Right atrium auricular region (tissue), 2 donors: ENCODE data around the gene TTC28. TPM values are rescaled to one million over a fixed set of nuclear protein-coding genes. Genes with fewer than 3 reads are reported as not detected.

Experiments used
- DNase-seq: peaks from one replicate; pipeline ENCODE4 v3.0.0-alpha.2; 2019; ENCODE audit warnings: low spot score
- H3K27ac ChIP-seq, 2 donors: fragments of 200-600 bp; sonication (generic); 1 replicate in 1 of 2; 2 replicates in 1 of 2; pipeline ENCODE4 v1.5.1; 2016 to 2019
- H3K27me3 ChIP-seq, 2 donors: fragments of 200-600 bp; sonication (generic); one replicate each; pipeline versions ENCODE4 v1.5.1 to v1.6.0; 2017 to 2019
- H3K36me3 ChIP-seq: fragments of 200-600 bp; sonication (generic); one replicate; pipeline ENCODE4 v1.5.1; 2016
- H3K4me1 ChIP-seq, 2 donors: fragments of 200-600 bp; sonication (generic); one replicate each; pipeline versions ENCODE4 v1.5.1 to v1.6.0; 2017 to 2019
- H3K4me3 ChIP-seq, 2 donors: fragments of 200-600 bp; sonication (generic); 1 replicate in 1 of 2; 2 replicates in 1 of 2; pipeline ENCODE4 v1.5.1; 2017 to 2019; ENCODE audit warnings: mild to moderate bottlenecking in 1 of 2, moderate library complexity in 1 of 2
- H3K9me3 ChIP-seq, 2 donors: fragments of 200-600 bp; sonication (generic); one replicate each; pipeline ENCODE4 v1.5.1; 2019
- total RNA-seq, 2 donors: library from RNA; depleted of rRNA; stranded (reverse); fragments of >200 nt; gene quantifications; one replicate each; pipeline ENCODE4 v1.1.0, GENCODE V29; 2016
- TF ChIP-seq, protein P1 (sequence below), 2 donors: fragments of 200-600 bp; sonication (generic); IDR thresholded peaks; one replicate each; pipeline ENCODE4 v1.5.1; 2019; ENCODE audit warnings: antibody characterized with exemption in 2 of 2

TTC28 gene
- total RNA-seq, 2 donors from 2014 or later, result 22.1 to 22.3 TPM

DNA sequence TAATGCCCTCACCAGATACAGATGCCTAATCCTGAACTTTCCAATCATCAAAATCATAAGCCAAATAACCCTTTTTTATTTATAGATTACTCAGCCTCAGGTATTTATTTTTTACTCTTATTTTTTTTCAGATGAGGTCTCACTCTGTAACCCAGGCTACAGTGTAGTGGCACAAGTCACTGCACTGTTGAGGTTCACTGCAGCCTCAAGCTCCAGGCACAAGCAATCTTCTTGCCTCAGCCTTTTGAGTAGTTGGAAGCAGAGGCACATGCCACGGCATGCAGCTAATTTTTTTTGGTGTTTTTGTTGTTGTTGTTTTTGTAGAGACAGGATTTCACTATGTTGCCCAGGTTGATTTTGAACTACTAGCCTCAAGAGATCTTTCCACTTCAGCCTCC is 49.5 kb downstream of the TTC28 start:
- TF ChIP-seq, protein P1, sequence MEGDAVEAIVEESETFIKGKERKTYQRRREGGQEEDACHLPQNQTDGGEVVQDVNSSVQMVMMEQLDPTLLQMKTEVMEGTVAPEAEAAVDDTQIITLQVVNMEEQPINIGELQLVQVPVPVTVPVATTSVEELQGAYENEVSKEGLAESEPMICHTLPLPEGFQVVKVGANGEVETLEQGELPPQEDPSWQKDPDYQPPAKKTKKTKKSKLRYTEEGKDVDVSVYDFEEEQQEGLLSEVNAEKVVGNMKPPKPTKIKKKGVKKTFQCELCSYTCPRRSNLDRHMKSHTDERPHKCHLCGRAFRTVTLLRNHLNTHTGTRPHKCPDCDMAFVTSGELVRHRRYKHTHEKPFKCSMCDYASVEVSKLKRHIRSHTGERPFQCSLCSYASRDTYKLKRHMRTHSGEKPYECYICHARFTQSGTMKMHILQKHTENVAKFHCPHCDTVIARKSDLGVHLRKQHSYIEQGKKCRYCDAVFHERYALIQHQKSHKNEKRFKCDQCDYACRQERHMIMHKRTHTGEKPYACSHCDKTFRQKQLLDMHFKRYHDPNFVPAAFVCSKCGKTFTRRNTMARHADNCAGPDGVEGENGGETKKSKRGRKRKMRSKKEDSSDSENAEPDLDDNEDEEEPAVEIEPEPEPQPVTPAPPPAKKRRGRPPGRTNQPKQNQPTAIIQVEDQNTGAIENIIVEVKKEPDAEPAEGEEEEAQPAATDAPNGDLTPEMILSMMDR (IDR thresholded peaks at IDR 0.05), result no peak
- no peak for DNase-seq
- no peaks in the 10 kb centered on the region for H3K9me3 ChIP-seq
- no peaks in the 10 kb centered on the region for H3K27me3 ChIP-seq
- no peaks in the 10 kb centered on the region for H3K36me3 ChIP-seq
- H3K4me1 ChIP-seq, result no peaks in the 10 kb centered on the region
- no peak overlapping the region for H3K4me3 ChIP-seq
- no peak overlapping the region for H3K27ac ChIP-seq

DNA sequence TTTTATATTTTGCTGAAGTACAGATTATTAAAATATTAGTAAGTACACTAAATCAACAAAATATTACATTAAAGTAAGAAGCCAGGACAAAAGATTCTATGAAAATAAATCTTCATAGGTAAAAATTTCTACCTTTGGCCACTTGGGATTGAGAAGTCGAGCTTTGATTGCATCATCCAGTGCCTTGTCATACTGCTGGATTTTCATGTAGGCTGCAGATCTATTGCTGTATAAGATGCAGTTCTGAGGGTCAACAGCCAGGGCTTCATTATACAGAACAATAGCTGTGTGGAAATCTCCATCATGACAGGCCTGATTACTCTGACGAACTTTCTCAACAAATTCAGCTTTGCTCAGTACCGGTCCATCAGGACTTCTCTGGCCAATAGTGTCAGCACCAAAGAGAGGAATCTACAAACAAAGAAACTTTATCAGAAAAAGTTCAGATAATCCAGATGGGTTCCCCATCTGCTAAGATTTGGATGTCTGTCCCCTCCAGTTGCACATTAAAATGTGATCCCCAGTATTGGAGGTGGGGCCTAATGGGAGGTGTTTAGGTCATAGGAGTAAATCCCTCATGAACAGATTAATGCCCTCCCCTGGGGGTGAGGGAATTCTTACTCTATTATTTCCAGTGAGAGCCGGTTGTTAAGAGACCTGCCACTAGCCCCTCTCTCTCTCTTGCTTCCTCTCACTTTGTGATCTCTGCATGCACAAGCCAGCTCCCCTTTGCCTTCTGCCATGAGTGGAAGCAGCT is 50.0 kb downstream of the TTC28 start:
- H3K9me3 ChIP-seq, result no peaks in the 10 kb centered on the region
- H3K27me3 ChIP-seq, result no peaks in the 10 kb centered on the region
- no peaks in the 10 kb centered on the region for H3K36me3 ChIP-seq
- no peak overlapping the region for H3K4me3 ChIP-seq
- no peaks in the 10 kb centered on the region for H3K4me1 ChIP-seq
- TF ChIP-seq, protein P1 (IDR thresholded peaks at IDR 0.05), result no peak
- H3K27ac ChIP-seq, result no peak overlapping the region
- DNase-seq, result no peak

DNA sequence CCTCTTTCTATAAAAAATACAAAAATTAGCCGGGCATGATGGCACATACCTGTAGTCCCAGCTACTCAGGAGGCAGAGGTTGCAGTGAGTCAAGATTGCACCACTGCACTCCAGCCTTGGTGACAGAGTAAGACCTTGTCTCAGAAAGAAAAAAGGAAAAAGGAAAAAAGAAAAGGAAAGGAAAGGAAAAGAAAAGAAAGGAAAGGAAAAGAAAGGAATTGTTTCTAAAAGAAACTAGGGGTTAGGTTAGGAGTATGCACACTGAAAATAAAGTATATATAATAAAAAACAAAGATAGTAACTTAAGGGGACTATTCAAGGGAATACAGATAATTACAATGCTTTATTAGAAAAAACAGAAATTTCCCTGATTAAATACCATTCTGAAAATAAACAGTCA is 50.9 kb downstream of the TTC28 start:
- DNase-seq, result no peak
- H3K27ac ChIP-seq, result no peak overlapping the region
- H3K4me3 ChIP-seq, result no peak overlapping the region
- H3K9me3 ChIP-seq, result no peaks in the 10 kb centered on the region
- H3K27me3 ChIP-seq, result no peaks in the 10 kb centered on the region
- H3K4me1 ChIP-seq, result no peaks in the 10 kb centered on the region
- H3K36me3 ChIP-seq, result no peaks in the 10 kb centered on the region
- TF ChIP-seq, protein P1 (IDR thresholded peaks at IDR 0.05), result no peak

DNA sequence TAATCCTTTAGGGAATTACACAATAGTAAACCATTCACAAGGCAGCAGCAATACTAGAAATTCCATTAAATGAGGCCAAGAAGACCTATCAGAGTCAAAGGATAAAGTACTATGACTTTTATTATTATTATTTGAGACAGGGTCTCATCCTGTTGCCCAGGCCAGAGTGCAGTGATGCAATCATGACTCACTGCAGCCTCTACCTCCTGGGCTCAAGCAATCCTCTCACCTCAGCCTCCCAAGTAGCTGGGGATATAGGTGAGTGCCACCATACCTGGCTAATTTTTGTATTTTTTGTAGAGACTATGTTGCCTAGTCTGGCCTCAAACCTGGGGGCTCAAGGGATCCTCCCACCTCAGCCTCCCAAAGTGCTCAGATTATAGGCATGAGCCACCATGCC is 51.8 kb downstream of the TTC28 start:
- H3K36me3 ChIP-seq, result no peaks in the 10 kb centered on the region
- TF ChIP-seq, protein P1 (IDR thresholded peaks at IDR 0.05), result no peak
- no peaks in the 10 kb centered on the region for H3K4me1 ChIP-seq
- H3K27ac ChIP-seq, result no peak overlapping the region
- DNase-seq, result no peak
- H3K27me3 ChIP-seq, result no peaks in the 10 kb centered on the region
- no peak overlapping the region for H3K4me3 ChIP-seq
- H3K9me3 ChIP-seq, result no peaks in the 10 kb centered on the region

DNA sequence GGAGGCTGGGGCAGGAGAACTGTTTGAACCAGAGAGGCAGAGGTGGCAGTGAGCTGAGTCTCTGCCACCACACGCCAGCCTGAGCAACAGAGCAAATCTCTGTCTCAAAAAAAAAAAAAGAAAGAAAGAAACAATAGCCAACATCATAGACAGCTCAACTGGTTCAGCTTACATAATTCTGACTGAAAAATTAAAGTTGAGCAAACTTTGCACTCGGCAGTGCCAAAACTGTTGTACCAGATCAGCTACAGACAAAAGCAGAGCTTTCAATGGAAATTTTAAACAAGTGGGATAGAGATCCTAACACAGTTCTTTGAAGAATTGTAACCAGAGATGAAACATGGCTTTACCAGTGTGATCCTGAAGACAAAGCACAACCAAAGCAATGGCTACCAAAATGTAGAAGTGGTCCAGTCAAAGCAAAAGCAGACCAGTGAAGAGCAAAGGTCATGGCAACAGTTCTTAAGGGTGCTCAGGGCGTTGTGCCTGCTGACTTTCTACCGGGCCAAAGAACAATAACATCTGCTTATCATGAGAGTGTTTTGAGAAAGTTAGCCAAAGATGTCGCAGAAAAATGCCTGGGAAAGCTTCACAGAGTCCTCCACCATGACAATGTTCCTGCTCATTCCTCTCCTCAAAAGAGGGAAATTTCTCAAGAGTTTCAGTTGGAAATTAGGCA is 59.3 kb downstream of the TTC28 start:
- no peak overlapping the region for H3K4me3 ChIP-seq
- TF ChIP-seq, protein P1 (IDR thresholded peaks at IDR 0.05), result no peak
- H3K9me3 ChIP-seq, result no peaks in the 10 kb centered on the region
- H3K4me1 ChIP-seq, result no peaks in the 10 kb centered on the region
- no peaks in the 10 kb centered on the region for H3K36me3 ChIP-seq
- no peaks in the 10 kb centered on the region for H3K27me3 ChIP-seq
- DNase-seq, result no peak
- H3K27ac ChIP-seq, result no peak overlapping the region
